CD14-positive monocyte (primary cell): ENCODE data around the gene RPL19. TPM values are rescaled to one million over a fixed set of nuclear protein-coding genes. Genes with fewer than 3 reads are reported as not detected.

Experiments
- DNase-seq, 3 donors: peaks; one replicate each; pipeline ENCODE4 v3.0.0-alpha.2; 2011 to 2022
- H2AFZ ChIP-seq: 2 replicates; pipeline ENCODE4 v1.6.0; 2012; ENCODE audit warnings: mild to moderate bottlenecking, low read depth, low read length, inconsistent platforms; ENCODE audit not compliant: insufficient read depth, poor library complexity, severe bottlenecking
- H3K27ac ChIP-seq, 2 donors: 1 replicate in 1 of 2; 2 replicates in 1 of 2; pipeline ENCODE4 v1.5.1; 2012 to 2013; ENCODE audit warnings: low read length in 2 of 2, control low read depth in 1 of 2, inconsistent platforms in 1 of 2, low read depth in 1 of 2, mild to moderate bottlenecking in 1 of 2
- H3K27me3 ChIP-seq, 2 donors: one replicate each; pipeline versions ENCODE4 v1.6.0 to v1.6.1; 2011 to 2013; ENCODE audit warnings: low read length in 2 of 2; ENCODE audit not compliant: control insufficient read depth in 2 of 2, insufficient read depth in 2 of 2
- H3K36me3 ChIP-seq, 2 donors: replicated peaks in 1 of 2; 1 replicate in 1 of 2; 2 replicates in 1 of 2; pipeline versions ENCODE4 v1.5.1 to v1.6.1; 2012 to 2013; ENCODE audit warnings: low read length in 2 of 2, control low read depth in 1 of 2, inconsistent platforms in 1 of 2, mild to moderate bottlenecking in 1 of 2; ENCODE audit not compliant: insufficient read depth in 2 of 2, control insufficient read depth in 1 of 2
- H3K4me1 ChIP-seq, 2 donors: 1 replicate in 1 of 2; 2 replicates in 1 of 2; pipeline versions ENCODE4 v1.5.1 to v1.6.1; 2012 to 2013; ENCODE audit warnings: low read length in 2 of 2, control low read depth in 1 of 2, inconsistent platforms in 1 of 2, mild to moderate bottlenecking in 1 of 2, moderate library complexity in 1 of 2; ENCODE audit not compliant: insufficient read depth in 2 of 2, control insufficient read depth in 1 of 2
- H3K4me2 ChIP-seq: replicated peaks from 2 replicates; pipeline ENCODE3; 2012; ENCODE audit warnings: low read length, moderate library complexity, mild to moderate bottlenecking; ENCODE audit not compliant: poor library complexity, severe bottlenecking; ENCODE audit errors: extremely low read depth
- H3K4me3 ChIP-seq, 3 experiments: fragments of 200-600 bp in 1 of 3; sonication (generic) in 1 of 3; replicated peaks in 1 of 3; 1 replicate in 2 of 3; 2 replicates in 1 of 3; pipeline ENCODE4 v1.5.1; 2011 to 2013; ENCODE audit warnings: low read length in 3 of 3, mild to moderate bottlenecking in 3 of 3, control low read depth in 2 of 3, low read depth in 2 of 3, inconsistent platforms in 1 of 3, moderate library complexity in 1 of 3
- H3K79me2 ChIP-seq: 2 replicates; pipeline ENCODE4 v1.6.0; 2012; ENCODE audit warnings: mild to moderate bottlenecking, control low read depth, inconsistent platforms, low read length, moderate library complexity; ENCODE audit not compliant: insufficient read depth
- H3K9ac ChIP-seq: 2 replicates; pipeline ENCODE4 v1.6.0; 2017; ENCODE audit warnings: low read length, mild to moderate bottlenecking; ENCODE audit not compliant: insufficient read depth, poor library complexity, severe bottlenecking
- H3K9me3 ChIP-seq, 2 donors: replicated peaks in 1 of 2; 1 replicate in 1 of 2; 2 replicates in 1 of 2; pipeline versions ENCODE4 v1.5.1 to v1.6.1; 2012 to 2013; ENCODE audit warnings: low read length in 2 of 2, control low read depth in 1 of 2; ENCODE audit not compliant: control insufficient read depth in 1 of 2, insufficient read depth in 1 of 2
- H4K20me1 ChIP-seq: 2 replicates; pipeline ENCODE4 v1.6.0; 2012; ENCODE audit warnings: mild to moderate bottlenecking, low read length, control low read depth, moderate library complexity; ENCODE audit not compliant: insufficient read depth
- H3K27ac Mint-ChIP-seq, 7 donors: one replicate each; pipeline ENCODE4 v1.8.0; 2020; ENCODE audit warnings: mild to moderate bottlenecking in 7 of 7, mixed read lengths in 7 of 7, moderate library complexity in 6 of 7, inconsistent platforms in 2 of 7
- H3K27me3 Mint-ChIP-seq, 3 donors: one replicate each; pipeline ENCODE4 v1.8.0; 2021 to 2022; ENCODE audit warnings: low read depth in 3 of 3, mild to moderate bottlenecking in 3 of 3, mixed read lengths in 3 of 3, moderate library complexity in 3 of 3, inconsistent platforms in 1 of 3
- H3K36me3 Mint-ChIP-seq, 2 donors: one replicate each; pipeline ENCODE4 v1.8.0; 2020; ENCODE audit warnings: mixed read lengths in 2 of 2, inconsistent platforms in 1 of 2, mild to moderate bottlenecking in 1 of 2
- H3K4me1 Mint-ChIP-seq: one replicate; pipeline ENCODE4 v1.8.0; 2020; ENCODE audit warnings: mild to moderate bottlenecking, mixed read lengths
- H3K4me3 Mint-ChIP-seq, 2 donors: one replicate each; pipeline ENCODE4 v1.8.0; 2020; ENCODE audit warnings: mild to moderate bottlenecking in 2 of 2, mixed read lengths in 2 of 2, moderate library complexity in 1 of 2
- H3K9me3 Mint-ChIP-seq, 7 donors: one replicate each; pipeline ENCODE4 v1.8.0; 2020 to 2022; ENCODE audit warnings: mixed read lengths in 7 of 7, mild to moderate bottlenecking in 6 of 7, moderate library complexity in 6 of 7, inconsistent platforms in 2 of 7
- WGBS: methylation state at CpG from one replicate; pipeline ENCODE4 v1.1.5; 2013; ENCODE audit warnings: missing lambda C conversion rate; ENCODE audit not compliant: insufficient coverage; 5-methylcytosine and 5-hydroxymethylcytosine counted together
- intact Hi-C, 2 donors: fragments of 100-400 bp; cut with micrococcal nuclease; formaldehyde crosslinking; loops; one replicate each; pipeline versions ENCODE4 v1.15.0 to v1.15.1; 2023
- polyA plus RNA-seq, 3 donors: library from polyadenylated mRNA; depleted of rRNA in 1 of 3; unstranded in 2 of 3; stranded (reverse) in 1 of 3; fragments of 300-500 nt in 2 of 3; fragments of >200 nt in 1 of 3; fragmentation: Illumina TruSeq in 2 of 3; gene quantifications; 1 replicate in 2 of 3; 2 replicates in 1 of 3; pipeline ENCODE4 v1.2.3, GENCODE V29; 2012 to 2021
- TF ChIP-seq, protein P1 (sequence below): fragments of 200-600 bp; IDR thresholded peaks from one replicate; pipeline ENCODE4 v1.8.0; 2022; ENCODE audit warnings: antibody characterized with exemption, mild to moderate bottlenecking

The RPL19 gene
- polyA plus RNA-seq, 3 donors = 1,069 to 1,809 (median 1,232) TPM

- H3K36me3 ChIP-seq = no peaks in the 10 kb centered on the region
- H3K9ac ChIP-seq = no peak overlapping the region
- H3K4me3 ChIP-seq = no peak overlapping the region
- H2AFZ ChIP-seq = peak overlapping the region; percentile 38
- WGBS = 34% methylated on average over 2 of the region's 10 CpGs
- no peak overlapping the region for H3K4me2 ChIP-seq
- H3K36me3 Mint-ChIP-seq = no peaks in the 10 kb centered on the region
- peaks cover 9 to 38% of the 10 kb centered on the region in 2 donors for H3K27me3 ChIP-seq
- peaks cover 22% of the 10 kb centered on the region for H3K4me1 Mint-ChIP-seq
- intact Hi-C loops = loop anchor here (5.0 to 10.0 kb wide), 4 partner anchors 66 to 236 kb away; partner anchors contain the start of gene ARL5C (in 1 of the 2)
- DNase-seq = no peak
- H3K79me2 ChIP-seq = no peaks in the 10 kb centered on the region
- H3K27me3 Mint-ChIP-seq = peaks cover 30 to 56% (median 40%) of the 10 kb centered on the region in 3 donors
- no peaks in the 10 kb centered on the region for H3K9me3 ChIP-seq
- no peaks in the 10 kb centered on the region for H4K20me1 ChIP-seq
- H3K27ac ChIP-seq = no peak overlapping the region
- H3K4me1 ChIP-seq = peaks cover 12 to 13% of the 10 kb centered on the region in 2 donors
- TF ChIP-seq, protein P1, sequence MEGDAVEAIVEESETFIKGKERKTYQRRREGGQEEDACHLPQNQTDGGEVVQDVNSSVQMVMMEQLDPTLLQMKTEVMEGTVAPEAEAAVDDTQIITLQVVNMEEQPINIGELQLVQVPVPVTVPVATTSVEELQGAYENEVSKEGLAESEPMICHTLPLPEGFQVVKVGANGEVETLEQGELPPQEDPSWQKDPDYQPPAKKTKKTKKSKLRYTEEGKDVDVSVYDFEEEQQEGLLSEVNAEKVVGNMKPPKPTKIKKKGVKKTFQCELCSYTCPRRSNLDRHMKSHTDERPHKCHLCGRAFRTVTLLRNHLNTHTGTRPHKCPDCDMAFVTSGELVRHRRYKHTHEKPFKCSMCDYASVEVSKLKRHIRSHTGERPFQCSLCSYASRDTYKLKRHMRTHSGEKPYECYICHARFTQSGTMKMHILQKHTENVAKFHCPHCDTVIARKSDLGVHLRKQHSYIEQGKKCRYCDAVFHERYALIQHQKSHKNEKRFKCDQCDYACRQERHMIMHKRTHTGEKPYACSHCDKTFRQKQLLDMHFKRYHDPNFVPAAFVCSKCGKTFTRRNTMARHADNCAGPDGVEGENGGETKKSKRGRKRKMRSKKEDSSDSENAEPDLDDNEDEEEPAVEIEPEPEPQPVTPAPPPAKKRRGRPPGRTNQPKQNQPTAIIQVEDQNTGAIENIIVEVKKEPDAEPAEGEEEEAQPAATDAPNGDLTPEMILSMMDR = no peak
- H3K9me3 Mint-ChIP-seq = peaks cover 0 to 9% (median 1%) of the 10 kb centered on the region in 7 donors
- H3K27ac Mint-ChIP-seq = no peak overlapping the region
- H3K4me3 Mint-ChIP-seq = no peak overlapping the region
Observed at GRCh38 chr17:39231091-39231561, 31.0 kb downstream of the RPL19 start.

- TF ChIP-seq, protein P1 = peak; percentile 88
- H3K4me2 ChIP-seq = peak overlapping the region; percentile 34
- peak overlapping the region in 1 of 3 experiments; percentile 10 for H3K4me3 ChIP-seq
- peak overlapping the region; percentile 38 for H2AFZ ChIP-seq
- Mint-ChIP-seq H3K9me3 (peaks cover 0 to 6% (median 1%) of the 10 kb centered on the region in 7 donors), H3K36me3 (no peaks in the 10 kb centered on the region), H3K4me1 (peaks cover 20% of the 10 kb centered on the region), H3K27ac (peak overlapping the region in 2 of 7 donors; percentile 43 to 51), H3K27me3 (peaks cover 23 to 48% (median 33%) of the 10 kb centered on the region in 3 donors), H3K4me3 (peak overlapping the region; percentile 65 to 78)
- no peaks in the 10 kb centered on the region for H3K79me2 ChIP-seq
- intact Hi-C loops = loop anchor here (5.0 to 10.0 kb wide), 4 partner anchors 67 to 237 kb away; partner anchors contain the start of gene ARL5C (in 1 of the 2)
- no peak overlapping the region for H3K27ac ChIP-seq
- H3K27me3 ChIP-seq = peaks cover 3 to 31% of the 10 kb centered on the region in 2 donors
- peak overlapping the region; percentile 19 for H3K9ac ChIP-seq
- no peaks in the 10 kb centered on the region for H3K36me3 ChIP-seq
- peak; percentile 18 to 38 (median 24) for DNase-seq
- H4K20me1 ChIP-seq = no peaks in the 10 kb centered on the region
- peaks cover 10 to 13% of the 10 kb centered on the region in 2 donors for H3K4me1 ChIP-seq
- WGBS = 15% methylated on average over 19 of the region's 22 CpGs
- H3K9me3 ChIP-seq = no peaks in the 10 kb centered on the region
Observed at GRCh38 chr17:39231591-39232551, 31.8 kb downstream of the RPL19 start.
